Neural cell (in vitro differentiated cells): ENCODE measurements around the gene FAM216B.

Experiments
- RAD21 ChIP-seq: fragments of 450-650 bp; conservative IDR thresholded peaks from 2 replicates; pipeline ENCODE4 v1.6.1; 2014; ENCODE audit warnings: antibody characterized with exemption, mild to moderate bottlenecking, moderate library complexity
- TF ChIP-seq, protein P1 (sequence below): fragments of 450-650 bp; IDR thresholded peaks from 2 replicates; pipeline ENCODE4 v1.5.1; 2014; ENCODE audit warnings: antibody characterized with exemption, mild to moderate bottlenecking, moderate library complexity; ENCODE audit not compliant: poor library complexity, severe bottlenecking

GRCh38 chr13:42807241-42807640 is 25.9 kb downstream of the FAM216B start:
- TF ChIP-seq, protein P1, sequence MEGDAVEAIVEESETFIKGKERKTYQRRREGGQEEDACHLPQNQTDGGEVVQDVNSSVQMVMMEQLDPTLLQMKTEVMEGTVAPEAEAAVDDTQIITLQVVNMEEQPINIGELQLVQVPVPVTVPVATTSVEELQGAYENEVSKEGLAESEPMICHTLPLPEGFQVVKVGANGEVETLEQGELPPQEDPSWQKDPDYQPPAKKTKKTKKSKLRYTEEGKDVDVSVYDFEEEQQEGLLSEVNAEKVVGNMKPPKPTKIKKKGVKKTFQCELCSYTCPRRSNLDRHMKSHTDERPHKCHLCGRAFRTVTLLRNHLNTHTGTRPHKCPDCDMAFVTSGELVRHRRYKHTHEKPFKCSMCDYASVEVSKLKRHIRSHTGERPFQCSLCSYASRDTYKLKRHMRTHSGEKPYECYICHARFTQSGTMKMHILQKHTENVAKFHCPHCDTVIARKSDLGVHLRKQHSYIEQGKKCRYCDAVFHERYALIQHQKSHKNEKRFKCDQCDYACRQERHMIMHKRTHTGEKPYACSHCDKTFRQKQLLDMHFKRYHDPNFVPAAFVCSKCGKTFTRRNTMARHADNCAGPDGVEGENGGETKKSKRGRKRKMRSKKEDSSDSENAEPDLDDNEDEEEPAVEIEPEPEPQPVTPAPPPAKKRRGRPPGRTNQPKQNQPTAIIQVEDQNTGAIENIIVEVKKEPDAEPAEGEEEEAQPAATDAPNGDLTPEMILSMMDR: no peak
- no peak for TF ChIP-seq RAD21
